HG03159 (cell line): ENCODE measurements around the gene PRSS8.
"Not testable (repeated sequence)": the region's sequence is repeated elsewhere in the genome, so short reads cannot be mapped to it uniquely, and the experiment has no call there.

Source experiments
- ATAC-seq: cut with Tn5 transposase; IDR thresholded peaks from one replicate; pipeline ENCODE4 v1.9.1; 2021; ENCODE audit warnings: mild to moderate bottlenecking, moderate library complexity; ENCODE audit not compliant: unreplicated experiment

Gene PRSS8

GRCh38 chr16:31145398-31145990 lies 10.0 kb upstream of the PRSS8 start:
- ATAC-seq, result no peak

GRCh38 chr16:31144418-31144817 lies 8.9 kb upstream of the PRSS8 start:
- not testable (repeated sequence) for ATAC-seq

GRCh38 chr16:31143694-31144148 lies 8.2 kb upstream of the PRSS8 start:
- no peak for ATAC-seq

GRCh38 chr16:31143011-31143693 lies 7.6 kb upstream of the PRSS8 start:
- ATAC-seq, result no peak

- ATAC-seq, result peak; percentile 87
These were observed 6.8 kb upstream of the PRSS8 start for GRCh38 chr16:31142109-31143010.

GRCh38 chr16:31141489-31142108 lies 6.1 kb upstream of the PRSS8 start:
- ATAC-seq, result no peak

- ATAC-seq, result not testable (repeated sequence)
These were observed 5.5 kb upstream of the PRSS8 start for GRCh38 chr16:31141071-31141469.

GRCh38 chr16:31138621-31139578 lies 3.4 kb upstream of the PRSS8 start:
- ATAC-seq, result no peak

GRCh38 chr16:31136822-31137499 lies 1.4 kb upstream of the PRSS8 start:
- ATAC-seq, result not testable (repeated sequence)

GRCh38 chr16:31136287-31136662 lies 748 bp upstream of the PRSS8 start:
- no peak for ATAC-seq

- no peak for ATAC-seq
These were observed 647 bp downstream of the PRSS8 start for GRCh38 chr16:31134625-31135534.

- no peak for ATAC-seq
These were observed 1.4 kb downstream of the PRSS8 start for GRCh38 chr16:31134091-31134571.

GRCh38 chr16:31133046-31133501 lies 2.5 kb downstream of the PRSS8 start:
- ATAC-seq, result no peak

- ATAC-seq, result no peak
These were observed 3.1 kb downstream of the PRSS8 start for GRCh38 chr16:31132303-31132979.

GRCh38 chr16:31131841-31132271 lies 3.7 kb downstream of the PRSS8 start:
- no peak for ATAC-seq

GRCh38 chr16:31131416-31131815 lies 4.1 kb downstream of the PRSS8 start:
- no peak for ATAC-seq

GRCh38 chr16:31130899-31131298 lies 4.6 kb downstream of the PRSS8 start:
- no peak for ATAC-seq
